Gastroesophageal sphincter (tissue), 4 donors: ENCODE measurements around the gene ZBTB4. TPM values are rescaled to one million over a fixed set of nuclear protein-coding genes. Genes with fewer than 3 reads are reported as not detected.

Experiments
- ATAC-seq: fragments of 150-250 bp; one replicate; pipeline ENCODE4 v1.9.1; 2016; ENCODE audit warnings: mild to moderate bottlenecking, moderate library complexity
- H3K27ac ChIP-seq, 4 donors: fragments of 200-600 bp; sonication (generic) in 3 of 4; 1 replicate in 3 of 4; 2 replicates in 1 of 4; pipeline ENCODE4 v1.5.1; 2016 to 2019
- H3K27me3 ChIP-seq: fragments of 200-600 bp; sonication (generic); one replicate; pipeline ENCODE4 v1.5.1; 2019
- H3K36me3 ChIP-seq, 2 donors: fragments of 200-600 bp; sonication (generic); one replicate each; pipeline ENCODE4 v1.5.1; 2019; ENCODE audit warnings: control low read depth in 1 of 2
- H3K4me1 ChIP-seq, 3 donors: fragments of 200-600 bp; sonication (generic); 1 replicate in 2 of 3; 2 replicates in 1 of 3; pipeline ENCODE4 v1.5.1; 2016 to 2019; ENCODE audit warnings: control low read depth in 2 of 3
- H3K4me3 ChIP-seq, 2 donors: fragments of 200-600 bp; sonication (generic); one replicate each; pipeline ENCODE4 v1.5.1; 2019; ENCODE audit warnings: mild to moderate bottlenecking in 1 of 2, moderate library complexity in 1 of 2
- H3K9me3 ChIP-seq, 3 donors: fragments of 200-600 bp; sonication (generic); one replicate each; pipeline ENCODE4 v1.5.1; 2017 to 2019; ENCODE audit warnings: control low read depth in 2 of 3
- EP300 ChIP-seq: sonication (generic); formaldehyde crosslinking; IDR thresholded peaks from one replicate; pipeline ENCODE4 v1.6.1; 2017; ENCODE audit warnings: antibody characterized with exemption, mild to moderate bottlenecking
- POLR2A ChIP-seq, 2 donors: fragments of 450-650 bp; IDR thresholded peaks; one replicate each; pipeline ENCODE4 v1.6.1; 2017; ENCODE audit warnings: antibody characterized with exemption in 2 of 2, mild to moderate bottlenecking in 2 of 2, moderate library complexity in 1 of 2
- POLR2AphosphoS5 ChIP-seq: sonication (generic); formaldehyde crosslinking; IDR thresholded peaks from one replicate; pipeline ENCODE4 v1.6.1; 2017; ENCODE audit warnings: antibody characterized with exemption
- WGBS, 2 donors: methylation state at CpG; one replicate each; pipeline ENCODE4 v1.1.5; 2018; ENCODE audit warnings: low coverage in 1 of 2; 5-methylcytosine and 5-hydroxymethylcytosine counted together
- total RNA-seq, 4 donors: library from RNA; depleted of rRNA; stranded (reverse); fragments of >200 nt; gene quantifications; one replicate each; pipeline ENCODE4 v1.1.0, GENCODE V29; 2016
- TF ChIP-seq, protein P1 (sequence below), 4 experiments: fragments of 200-600 bp in 2 of 4; fragments of 450-650 bp in 2 of 4; sonication (generic) in 1 of 4; IDR thresholded peaks; one replicate each; pipeline ENCODE4 v1.5.1; 2017 to 2019; ENCODE audit warnings: antibody characterized with exemption in 4 of 4, mild to moderate bottlenecking in 2 of 4, moderate library complexity in 2 of 4

ZBTB4 gene
- total RNA-seq, 4 donors from 2014 or later, result 68.4 to 115 (median 80.2) TPM

DNA sequence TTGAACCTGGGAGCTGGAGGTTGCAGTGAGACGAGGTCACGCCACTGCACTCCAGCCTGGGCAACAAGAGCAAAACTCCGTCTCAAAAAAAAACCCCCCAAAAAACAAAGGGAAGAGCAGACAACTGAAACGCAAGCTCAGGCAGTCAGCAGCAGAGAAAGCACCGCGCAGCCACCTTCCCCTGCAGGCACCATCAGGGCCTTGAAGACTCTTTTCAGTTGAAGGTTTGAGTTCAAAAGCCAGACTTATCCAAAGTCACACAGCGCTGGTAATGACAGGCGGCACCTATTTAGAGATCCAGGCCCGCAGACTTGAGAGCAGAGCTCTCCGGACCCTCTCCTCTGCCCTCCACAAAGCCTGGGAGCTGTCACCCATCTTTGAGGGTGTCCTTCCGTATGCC is 11.1 kb downstream of the ZBTB4 start:
- H3K36me3 ChIP-seq, result peaks cover 0 to 35% of the 10 kb centered on the region in 2 donors
- H3K27ac ChIP-seq, result peak overlapping the region in 1 of 4 donors; percentile 10
- no peaks in the 10 kb centered on the region for H3K27me3 ChIP-seq
- H3K4me3 ChIP-seq, result no peak overlapping the region
- no peak for TF ChIP-seq EP300
- TF ChIP-seq POLR2AphosphoS5, result no peak
- TF ChIP-seq, protein P1, sequence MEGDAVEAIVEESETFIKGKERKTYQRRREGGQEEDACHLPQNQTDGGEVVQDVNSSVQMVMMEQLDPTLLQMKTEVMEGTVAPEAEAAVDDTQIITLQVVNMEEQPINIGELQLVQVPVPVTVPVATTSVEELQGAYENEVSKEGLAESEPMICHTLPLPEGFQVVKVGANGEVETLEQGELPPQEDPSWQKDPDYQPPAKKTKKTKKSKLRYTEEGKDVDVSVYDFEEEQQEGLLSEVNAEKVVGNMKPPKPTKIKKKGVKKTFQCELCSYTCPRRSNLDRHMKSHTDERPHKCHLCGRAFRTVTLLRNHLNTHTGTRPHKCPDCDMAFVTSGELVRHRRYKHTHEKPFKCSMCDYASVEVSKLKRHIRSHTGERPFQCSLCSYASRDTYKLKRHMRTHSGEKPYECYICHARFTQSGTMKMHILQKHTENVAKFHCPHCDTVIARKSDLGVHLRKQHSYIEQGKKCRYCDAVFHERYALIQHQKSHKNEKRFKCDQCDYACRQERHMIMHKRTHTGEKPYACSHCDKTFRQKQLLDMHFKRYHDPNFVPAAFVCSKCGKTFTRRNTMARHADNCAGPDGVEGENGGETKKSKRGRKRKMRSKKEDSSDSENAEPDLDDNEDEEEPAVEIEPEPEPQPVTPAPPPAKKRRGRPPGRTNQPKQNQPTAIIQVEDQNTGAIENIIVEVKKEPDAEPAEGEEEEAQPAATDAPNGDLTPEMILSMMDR (IDR thresholded peaks at IDR 0.05), result no peak
- TF ChIP-seq POLR2A (IDR thresholded peaks at IDR 0.05), result no peak
- H3K4me1 ChIP-seq, result peaks cover 2 to 77% (median 17%) of the 10 kb centered on the region in 3 donors
- H3K9me3 ChIP-seq, result no peaks in the 10 kb centered on the region
- WGBS, 2 donors, result 86 to 91% methylated on average over 5 to 11 of the region's 11 CpGs
- ATAC-seq, result no peak

DNA sequence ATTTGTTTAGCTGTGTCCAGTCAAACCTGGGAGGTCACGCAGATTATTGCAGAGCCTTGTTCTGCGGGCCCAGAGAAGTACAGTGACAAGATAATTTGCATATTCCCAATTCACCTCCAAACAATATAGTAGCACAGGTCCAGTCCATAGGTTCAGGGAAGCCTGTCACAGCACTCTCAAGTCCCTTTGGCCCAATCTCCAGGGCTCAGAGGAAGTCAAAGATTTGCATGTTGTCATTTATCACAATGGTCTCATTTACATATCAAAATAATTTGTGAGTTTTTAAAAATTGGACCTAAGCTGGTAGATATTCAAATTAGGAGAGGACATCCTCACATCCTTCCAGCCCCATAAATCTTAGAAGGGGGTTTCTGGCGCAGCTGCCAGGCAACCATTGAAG is 11.9 kb downstream of the ZBTB4 start:
- H3K27me3 ChIP-seq, result no peaks in the 10 kb centered on the region
- no peak for ATAC-seq
- WGBS, 2 donors, result 92% methylated on average over 2 of the region's 3 CpGs
- H3K4me1 ChIP-seq, result peaks cover 2 to 72% (median 17%) of the 10 kb centered on the region in 3 donors
- no peak overlapping the region for H3K4me3 ChIP-seq
- H3K27ac ChIP-seq, result peak overlapping the region in 3 of 4 donors; percentile 70 to 74 (median 71)
- H3K36me3 ChIP-seq, result peaks cover 0 to 43% of the 10 kb centered on the region in 2 donors
- no peak for TF ChIP-seq POLR2AphosphoS5
- TF ChIP-seq POLR2A (IDR thresholded peaks at IDR 0.05), result no peak
- TF ChIP-seq, protein P1 (IDR thresholded peaks at IDR 0.05), result no peak
- no peak for TF ChIP-seq EP300
- H3K9me3 ChIP-seq, result no peaks in the 10 kb centered on the region

DNA sequence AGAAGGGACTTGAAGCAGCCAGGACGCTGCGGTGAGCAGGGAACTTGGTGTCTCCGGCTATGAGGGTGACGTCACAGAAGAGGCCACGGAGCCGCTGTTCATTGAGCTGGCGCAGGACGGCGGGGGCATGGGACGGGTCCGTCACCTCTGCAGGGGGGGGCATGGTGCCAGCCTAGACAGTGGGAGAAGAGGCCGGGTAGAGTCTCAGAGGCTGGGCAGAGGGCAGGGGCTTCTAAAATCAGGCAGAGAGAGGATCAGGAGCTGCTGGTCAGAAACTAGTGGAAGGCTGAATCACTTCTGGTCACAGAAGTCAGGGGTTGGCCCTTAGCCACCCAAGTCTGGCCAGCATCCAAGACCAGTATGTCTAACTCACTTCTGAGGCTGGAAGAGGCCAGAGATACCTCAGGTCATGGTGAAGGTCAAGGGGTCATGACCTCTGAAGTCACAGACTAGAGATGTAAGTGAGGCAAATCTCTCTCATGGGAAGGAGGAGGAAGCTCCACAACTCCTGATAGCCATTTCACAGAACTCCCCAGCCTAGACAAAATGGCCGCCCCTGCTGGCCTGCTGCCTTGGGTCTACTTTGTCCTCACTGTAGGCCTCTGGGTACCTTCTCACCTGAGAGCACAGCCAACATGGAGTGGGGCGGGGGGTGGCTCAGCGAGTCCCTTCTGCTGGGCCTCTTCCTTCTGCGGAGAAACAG is 12.6 kb downstream of the ZBTB4 start:
- H3K4me3 ChIP-seq, result no peak overlapping the region
- H3K4me1 ChIP-seq, result peaks cover 2 to 65% (median 17%) of the 10 kb centered on the region in 3 donors
- H3K27ac ChIP-seq, result peak overlapping the region; percentile 7 to 74 (median 70)
- TF ChIP-seq POLR2AphosphoS5, result peak; percentile 58
- TF ChIP-seq, protein P1 (IDR thresholded peaks at IDR 0.05), result no peak
- no peaks in the 10 kb centered on the region for H3K9me3 ChIP-seq
- ATAC-seq, result peak; percentile 63
- no peaks in the 10 kb centered on the region for H3K27me3 ChIP-seq
- WGBS, 2 donors, result 24% methylated on average over 3 of the region's 16 CpGs; no CpG with 5 or more reads in 1 of the 2 donors
- peaks cover 0 to 50% of the 10 kb centered on the region in 2 donors for H3K36me3 ChIP-seq

DNA sequence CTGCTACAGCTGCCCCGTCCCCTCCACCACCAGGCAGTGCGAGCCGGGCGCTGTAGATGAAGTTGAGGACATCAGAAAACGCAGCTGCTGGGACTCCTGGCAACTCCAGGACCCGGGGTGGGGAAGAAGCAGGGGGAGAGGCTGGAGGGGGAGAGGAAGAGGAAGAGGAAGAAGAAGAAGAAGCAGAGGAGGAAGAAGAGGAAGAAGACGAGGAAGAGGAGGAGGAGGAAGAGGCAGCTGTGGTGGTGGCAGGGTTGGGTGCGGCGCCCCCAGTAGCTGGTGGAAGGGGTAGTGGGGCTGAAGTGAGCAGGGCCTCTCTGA is 13.2 kb downstream of the ZBTB4 start:
- Histone ChIP-seq H3K9me3 (no peaks in the 10 kb centered on the region), H3K4me1 (peaks cover 2 to 60% (median 17%) of the 10 kb centered on the region in 3 donors), H3K4me3 (no peak overlapping the region), H3K27me3 (no peaks in the 10 kb centered on the region), H3K27ac (peak overlapping the region; percentile 7 to 74 (median 70)), H3K36me3 (peaks cover 0 to 55% of the 10 kb centered on the region in 2 donors)
- no peak for ATAC-seq
- 40 to 46% methylated on average over 1 to 2 of the region's 9 CpGs for WGBS, 2 donors
- TF ChIP-seq POLR2A (IDR thresholded peaks at IDR 0.05), result no peak

DNA sequence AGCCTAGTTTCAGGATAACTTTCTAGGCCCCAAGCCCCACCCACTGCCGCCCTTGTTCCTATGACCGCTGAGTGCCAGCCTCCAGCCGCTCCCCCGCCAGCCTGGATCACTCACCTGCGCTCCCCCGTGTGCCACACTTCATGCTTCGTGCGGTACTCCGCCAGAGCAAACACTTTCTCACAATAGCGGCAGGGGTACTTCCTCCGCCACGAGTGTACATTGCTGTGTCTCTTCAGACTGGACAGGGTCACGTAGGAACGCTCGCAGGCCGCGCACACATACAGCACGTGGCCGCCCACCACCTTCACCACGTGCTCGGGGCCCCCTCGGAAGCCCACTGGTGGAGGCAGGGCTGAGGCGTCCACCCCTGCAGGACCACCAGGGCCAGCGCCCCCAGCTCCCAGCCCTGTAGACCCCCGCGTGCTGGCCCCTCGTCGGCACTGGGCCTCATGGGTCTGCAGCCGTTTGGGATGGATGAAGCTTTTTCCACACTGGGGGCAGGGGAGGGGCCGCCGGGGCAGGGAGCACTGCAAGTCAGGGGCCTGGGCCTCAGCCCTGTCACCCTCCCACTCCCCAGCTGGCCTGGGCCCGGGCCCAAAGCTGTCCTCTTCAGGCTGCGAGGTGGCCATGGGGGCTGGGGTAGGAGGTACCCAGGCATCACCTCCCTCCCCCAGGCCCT is 13.7 kb downstream of the ZBTB4 start:
- H3K27ac ChIP-seq, result peak overlapping the region in 3 of 4 donors; percentile 70 to 74 (median 71)
- peaks cover 0 to 55% of the 10 kb centered on the region in 2 donors for H3K36me3 ChIP-seq
- TF ChIP-seq EP300 (no peak), POLR2A (IDR thresholded peaks at IDR 0.05) (no peak), POLR2AphosphoS5 (no peak)
- TF ChIP-seq, protein P1 (IDR thresholded peaks at IDR 0.05), result no peak
- WGBS, 2 donors, result 92% methylated on average over 19 of the region's 33 CpGs; no CpG with 5 or more reads in 1 of the 2 donors
- no peak for ATAC-seq
- peaks cover 2 to 54% (median 17%) of the 10 kb centered on the region in 3 donors for H3K4me1 ChIP-seq
- no peaks in the 10 kb centered on the region for H3K9me3 ChIP-seq
- H3K27me3 ChIP-seq, result no peaks in the 10 kb centered on the region
- H3K4me3 ChIP-seq, result no peak overlapping the region
